T-cell (primary cell): Measurements from ENCODE around the gene SDK1. TPM values are rescaled to one million over a fixed set of nuclear protein-coding genes. Genes with fewer than 3 reads are reported as not detected.

Experiments used
- ATAC-seq, 4 experiments: fragments of 200-7000 bp in 3 of 4; fragments of 150-1000 bp in 1 of 4; cut with Tn5 transposase; replicated peaks in 1 of 4; 1 replicate in 3 of 4; 2 replicates in 1 of 4; pipeline ENCODE4 v1.10.0; 2021; ENCODE audit warnings: moderate library complexity in 3 of 4, mild to moderate bottlenecking in 2 of 4, moderate number of reproducible peaks in 1 of 4
- CTCF ChIA-PET, 2 donors: fragments of 300-600 bp; sonication (Branson Sonifier 250); formaldehyde crosslinking; loops; one replicate each; lab custom pipeline; 2022; ENCODE audit warnings: antibody characterized with exemption in 2 of 2; lab: Charles Lee
- POLR2A ChIA-PET, 2 donors: fragments of 300-600 bp; sonication (Branson Sonifier 250); formaldehyde crosslinking; loops; one replicate each; lab custom pipeline; 2022; ENCODE audit warnings: antibody characterized with exemption in 2 of 2; lab: Charles Lee
- DNase-seq, 35 experiments: peaks; one replicate each; pipeline versions ENCODE4 v3.0.0 to v3.0.0-alpha.2; 2013 to 2023
- H3K27ac ChIP-seq: one replicate; pipeline ENCODE4 v1.5.1; 2013; ENCODE audit warnings: low read length
- H3K27me3 ChIP-seq, 2 experiments: replicated peaks in 1 of 2; 1 replicate in 1 of 2; 2 replicates in 1 of 2; pipeline versions ENCODE4 v1.6.1 to v1.7.0; 2013; ENCODE audit warnings: low read length in 1 of 2, mixed read lengths in 1 of 2; ENCODE audit not compliant: control insufficient read depth in 2 of 2, insufficient read depth in 2 of 2; ENCODE audit errors: extremely low read depth in 1 of 2
- H3K36me3 ChIP-seq, 2 donors: 1 replicate in 1 of 2; 2 replicates in 1 of 2; pipeline versions ENCODE4 v1.6.1 to v1.7.0; 2013; ENCODE audit warnings: low read length in 1 of 2; ENCODE audit not compliant: control insufficient read depth in 2 of 2, insufficient read depth in 1 of 2; ENCODE audit errors: extremely low read depth in 1 of 2
- H3K4me1 ChIP-seq, 2 experiments: 1 replicate in 1 of 2; 2 replicates in 1 of 2; pipeline versions ENCODE4 v1.6.1 to v1.7.0; 2013; ENCODE audit warnings: low read length in 2 of 2, mixed read lengths in 1 of 2; ENCODE audit not compliant: insufficient read depth in 2 of 2, control insufficient read depth in 1 of 2; ENCODE audit errors: extremely low read depth in 1 of 2
- H3K4me3 ChIP-seq, 2 donors: 1 replicate in 1 of 2; 2 replicates in 1 of 2; pipeline versions ENCODE4 v1.5.1 to v1.7.0; 2013; ENCODE audit warnings: mild to moderate bottlenecking in 2 of 2, low read length in 1 of 2, moderate library complexity in 1 of 2; ENCODE audit not compliant: control insufficient read depth in 1 of 2; ENCODE audit errors: extremely low read depth in 1 of 2
- H3K9me3 ChIP-seq: 2 replicates; pipeline ENCODE4 v1.7.0; 2013
- H3K27ac Mint-ChIP-seq, 2 donors: one replicate each; pipeline ENCODE4 v1.8.0; 2020 to 2021; ENCODE audit warnings: mild to moderate bottlenecking in 2 of 2, mixed read lengths in 2 of 2
- H3K27me3 Mint-ChIP-seq, 2 donors: one replicate each; pipeline ENCODE4 v1.8.0; 2021 to 2022; ENCODE audit warnings: mixed read lengths in 2 of 2
- H3K36me3 Mint-ChIP-seq: one replicate; pipeline ENCODE4 v1.8.0; 2021; ENCODE audit warnings: mixed read lengths
- H3K4me1 Mint-ChIP-seq, 3 donors: one replicate each; pipeline ENCODE4 v1.8.0; 2020 to 2022; ENCODE audit warnings: mixed read lengths in 3 of 3, mild to moderate bottlenecking in 1 of 3
- H3K4me3 Mint-ChIP-seq, 3 donors: one replicate each; pipeline ENCODE4 v1.8.0; 2020 to 2022; ENCODE audit warnings: mild to moderate bottlenecking in 3 of 3, mixed read lengths in 3 of 3, moderate library complexity in 3 of 3
- H3K9me3 Mint-ChIP-seq, 3 donors: one replicate each; pipeline ENCODE4 v1.8.0; 2020 to 2022; ENCODE audit warnings: mixed read lengths in 3 of 3
- WGBS: methylation state at CpG from one replicate; pipeline ENCODE4 v1.1.5; 2013; ENCODE audit warnings: missing lambda C conversion rate; ENCODE audit not compliant: insufficient coverage; 5-methylcytosine and 5-hydroxymethylcytosine counted together
- total RNA-seq, 35 experiments: library from RNA in 6 of 35; stranded (reverse) in 6 of 35; fragments of 120-200 nt in 1 of 35; gene quantifications; one replicate each; pipeline versions ENCODE4 v1.2.1 to v1.2.4 and lab custom pipeline; 2013 to 2026

Gene SDK1
- total RNA-seq, 5 donors from 2014 or later (not counting 1 experiment from before 2014, with no cell fraction given) = 0.47 to 1.7 (median 0.63) TPM

- ATAC-seq (no peak), DNase-seq (no peak)
- H3K27ac Mint-ChIP-seq = no peak overlapping the region
- Histone ChIP-seq H3K9me3 (no peaks in the 10 kb centered on the region), H3K4me3 (no peak overlapping the region), H3K27me3 (no peaks in the 10 kb centered on the region), H3K36me3 (no peaks in the 10 kb centered on the region), H3K27ac (no peak overlapping the region), H3K4me1 (no peaks in the 10 kb centered on the region)
- no peaks in the 10 kb centered on the region for H3K9me3 Mint-ChIP-seq
- POLR2A ChIA-PET = no interaction called here
- CTCF ChIA-PET = no interaction called here
- H3K4me1 Mint-ChIP-seq = peaks cover 2 to 4% (median 3%) of the 10 kb centered on the region in 3 donors
- 83% methylated on average over 13 of the region's 14 CpGs for WGBS
- no peaks in the 10 kb centered on the region for H3K36me3 Mint-ChIP-seq
- peaks cover 0 to 3% of the 10 kb centered on the region in 2 donors for H3K27me3 Mint-ChIP-seq
- H3K4me3 Mint-ChIP-seq = no peak overlapping the region
Measured at GRCh38 chr7:4189131-4189570, 888.1 kb downstream of the SDK1 start.

- Histone ChIP-seq H3K4me1 (no peaks in the 10 kb centered on the region), H3K27me3 (no peaks in the 10 kb centered on the region), H3K4me3 (no peak overlapping the region), H3K27ac (no peak overlapping the region), H3K9me3 (no peaks in the 10 kb centered on the region), H3K36me3 (no peaks in the 10 kb centered on the region)
- ChIA-PET POLR2A (no interaction called here), CTCF (no interaction called here)
- ATAC-seq = no peak
- peaks cover 2 to 4% (median 3%) of the 10 kb centered on the region in 3 donors for H3K4me1 Mint-ChIP-seq
- 87% methylated on average over 34 of the region's 37 CpGs for WGBS
- peaks cover 0 to 3% of the 10 kb centered on the region in 2 donors for H3K27me3 Mint-ChIP-seq
- no peaks in the 10 kb centered on the region for H3K9me3 Mint-ChIP-seq
- H3K36me3 Mint-ChIP-seq = no peaks in the 10 kb centered on the region
- DNase-seq = no peak
- H3K4me3 Mint-ChIP-seq = no peak overlapping the region
- no peak overlapping the region for H3K27ac Mint-ChIP-seq
Measured at GRCh38 chr7:4190010-4190981, 889.2 kb downstream of the SDK1 start.

- H3K4me1 Mint-ChIP-seq = no peaks in the 10 kb centered on the region
- WGBS = 91% methylated on average over 19 of the region's 19 CpGs
- no peak for DNase-seq
Measured at GRCh38 chr7:4191046-4191445, 890.0 kb downstream of the SDK1 start.

GRCh38 chr7:4191525-4191924, 890.5 kb downstream of the SDK1 start:
- H3K4me1 Mint-ChIP-seq = no peaks in the 10 kb centered on the region
- no peak for ATAC-seq

More at GRCh38 chr7:4191046-4191445, 890.0 kb downstream of the SDK1 start:
- Histone ChIP-seq H3K36me3 (no peaks in the 10 kb centered on the region), H3K4me1 (no peaks in the 10 kb centered on the region), H3K27me3 (no peaks in the 10 kb centered on the region), H3K27ac (no peak overlapping the region), H3K9me3 (no peaks in the 10 kb centered on the region), H3K4me3 (no peak overlapping the region)
- Mint-ChIP-seq H3K27me3 (peaks cover 0 to 3% of the 10 kb centered on the region in 2 donors), H3K9me3 (no peaks in the 10 kb centered on the region), H3K36me3 (no peaks in the 10 kb centered on the region), H3K4me3 (no peak overlapping the region), H3K27ac (no peak overlapping the region)
- ChIA-PET POLR2A (no interaction called here), CTCF (no interaction called here)
- no peak for ATAC-seq

DNA sequence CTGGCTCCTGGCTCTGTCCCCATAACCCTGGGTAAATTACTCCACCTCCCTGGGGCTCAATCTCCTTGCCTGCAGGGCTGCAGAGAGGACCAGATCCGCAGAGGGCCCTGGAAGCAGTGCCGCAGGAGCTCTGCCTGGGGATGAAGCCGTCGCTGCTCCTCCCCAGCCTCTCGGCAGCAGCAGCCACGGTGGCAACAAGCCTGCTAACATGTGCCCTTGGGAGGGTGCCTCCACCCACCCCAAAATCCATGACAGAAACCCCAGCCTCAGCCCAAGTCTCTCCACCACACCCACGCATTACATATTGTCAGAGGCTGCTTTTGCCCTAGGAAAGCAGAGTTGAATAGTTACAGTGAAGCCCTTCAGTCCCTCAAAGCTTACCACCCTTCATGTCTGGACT, 894.6 kb downstream of the SDK1 start:
- Histone ChIP-seq H3K27ac (no peak overlapping the region), H3K4me3 (no peak overlapping the region), H3K9me3 (no peaks in the 10 kb centered on the region), H3K36me3 (no peaks in the 10 kb centered on the region), H3K4me1 (no peaks in the 10 kb centered on the region), H3K27me3 (peaks cover 0 to 7% of the 10 kb centered on the region in 2 experiments)
- ATAC-seq = no peak
- ChIA-PET CTCF (no interaction called here), POLR2A (no interaction called here)
- Mint-ChIP-seq H3K4me1 (no peaks in the 10 kb centered on the region), H3K4me3 (no peak overlapping the region), H3K27me3 (peaks cover 0 to 3% of the 10 kb centered on the region in 2 donors), H3K9me3 (no peaks in the 10 kb centered on the region), H3K36me3 (no peaks in the 10 kb centered on the region), H3K27ac (no peak overlapping the region)
- 87% methylated on average over 4 of the region's 7 CpGs for WGBS
- no peak for DNase-seq

More at GRCh38 chr7:4191525-4191924, 890.5 kb downstream of the SDK1 start:
- Histone ChIP-seq H3K4me1 (no peaks in the 10 kb centered on the region), H3K27me3 (peaks cover 0 to 2% of the 10 kb centered on the region in 2 experiments), H3K36me3 (no peaks in the 10 kb centered on the region), H3K9me3 (no peaks in the 10 kb centered on the region), H3K27ac (no peak overlapping the region), H3K4me3 (no peak overlapping the region)
- POLR2A ChIA-PET = no interaction called here
- no peak for DNase-seq
- 94% methylated on average over 11 of the region's 14 CpGs for WGBS
- Mint-ChIP-seq H3K27me3 (peaks cover 0 to 3% of the 10 kb centered on the region in 2 donors), H3K36me3 (no peaks in the 10 kb centered on the region), H3K27ac (no peak overlapping the region), H3K9me3 (no peaks in the 10 kb centered on the region), H3K4me3 (no peak overlapping the region)
- CTCF ChIA-PET = no interaction called here

GRCh38 chr7:4196121-4196819, 895.2 kb downstream of the SDK1 start:
- H3K4me1 ChIP-seq = no peaks in the 10 kb centered on the region
- POLR2A ChIA-PET = no interaction called here
- no peak for ATAC-seq

More at GRCh38 chr7:4196121-4196819, 895.2 kb downstream of the SDK1 start:
- Mint-ChIP-seq H3K36me3 (no peaks in the 10 kb centered on the region), H3K27me3 (peaks cover 0 to 3% of the 10 kb centered on the region in 2 donors), H3K27ac (no peak overlapping the region), H3K4me1 (no peaks in the 10 kb centered on the region), H3K4me3 (no peak overlapping the region), H3K9me3 (no peaks in the 10 kb centered on the region)
- no peak overlapping the region for H3K4me3 ChIP-seq
- H3K9me3 ChIP-seq = no peaks in the 10 kb centered on the region
- peaks cover 0 to 7% of the 10 kb centered on the region in 2 experiments for H3K27me3 ChIP-seq
- 74% methylated on average over 13 of the region's 15 CpGs for WGBS
- CTCF ChIA-PET = no interaction called here
- no peaks in the 10 kb centered on the region for H3K36me3 ChIP-seq
- DNase-seq = no peak
- no peak overlapping the region for H3K27ac ChIP-seq
